Activated CD8-positive, alpha-beta memory T cell treated with anti-CD3 and anti-CD28 coated beads, Interleukin-2, amount 50 U/mL, for 1 hour (primary cell): ENCODE results near the gene SEC11A.
"Not testable (repeated sequence)": the region's sequence is repeated elsewhere in the genome, so short reads cannot be mapped to it uniquely, and the experiment has no call there.

Experiments
- DNase-seq: peaks from one replicate; pipeline ENCODE4 v3.0.0-alpha.2; 2020; ENCODE audit errors: extremely low read depth

The SEC11A gene

GRCh38 chr15:84716036-84716732 is at the start of gene SEC11A:
Gene SEC11A (minus strand): TSS chr15:84716139. CDS start chr15:84716075, 64 bp downstream.
- peak; percentile 72 for DNase-seq

GRCh38 chr15:84765675-84766074 is 49.7 kb upstream of the SEC11A start:
- DNase-seq: no peak

GRCh38 chr15:84764989-84765388 is 49.0 kb upstream of the SEC11A start:
- no peak for DNase-seq

GRCh38 chr15:84764585-84764984 is 48.6 kb upstream of the SEC11A start:
- no peak for DNase-seq

GRCh38 chr15:84762840-84763572 is 47.1 kb upstream of the SEC11A start:
- no peak for DNase-seq

GRCh38 chr15:84761607-84762131 is 45.7 kb upstream of the SEC11A start:
- DNase-seq: no peak

- DNase-seq: no peak
Measured at GRCh38 chr15:84760219-84760618, 44.3 kb upstream of the SEC11A start.

- DNase-seq: no peak
Measured at GRCh38 chr15:84759018-84759417, 43.1 kb upstream of the SEC11A start.

GRCh38 chr15:84755736-84756527 is 40.0 kb upstream of the SEC11A start:
- DNase-seq: no peak

GRCh38 chr15:84754889-84755288 is 39.0 kb upstream of the SEC11A start:
- not testable (repeated sequence) for DNase-seq

GRCh38 chr15:84752700-84753099 is 36.8 kb upstream of the SEC11A start:
- no peak for DNase-seq

- DNase-seq: no peak
Measured at GRCh38 chr15:84752195-84752594, 36.3 kb upstream of the SEC11A start.

GRCh38 chr15:84751721-84752120 is 35.8 kb upstream of the SEC11A start:
- DNase-seq: not testable (repeated sequence)

GRCh38 chr15:84750583-84751092 is 34.7 kb upstream of the SEC11A start:
- DNase-seq: no peak

- DNase-seq: no peak
Measured at GRCh38 chr15:84749111-84749991, 33.4 kb upstream of the SEC11A start.

- DNase-seq: peak; percentile 29
Measured at GRCh38 chr15:84748274-84749110, 32.6 kb upstream of the SEC11A start, which contains the start of gene ZNF592. Gene ZNF592 (plus strand): TSS chr15:84748592. CDS start chr15:84782676, 34,084 bp downstream.

- DNase-seq: peak; percentile 50
Measured at GRCh38 chr15:84747416-84748273, 31.7 kb upstream of the SEC11A start.

- no peak for DNase-seq
Measured at GRCh38 chr15:84741121-84741520, 25.2 kb upstream of the SEC11A start.

GRCh38 chr15:84740691-84741090 is 24.8 kb upstream of the SEC11A start:
- no peak for DNase-seq
